ENCODE results near the gene SZT2. TPM values are rescaled to one million over a fixed set of nuclear protein-coding genes. Genes with fewer than 3 reads are reported as not detected.
"Not testable (repeated sequence)": the region's sequence is repeated elsewhere in the genome, so short reads cannot be mapped to it uniquely, and the experiment has no call there.

SZT2 gene
- total and polyA plus RNA-seq, 2 of the 13 experiments (the other 11 are each of a cell fraction or from before 2014, with no cell fraction given): 8.0 to 8.8 TPM

- TF ChIP-seq ZNF260 (CRISPR knock-in tag; IDR thresholded peaks at IDR 0.05; ENCODE audit: borderline replicate concordance, low read depth): no peak
Measured at GRCh38 chr1:43472087-43472462, 82.4 kb downstream of the SZT2 start (continued).

- FAIRE-seq: peak; percentile 60
- peaks cover 23% of the 10 kb centered on the region for H3K4me1 ChIP-seq (ENCODE audit: insufficient read depth, low read length)
- H3K27me3 ChIP-seq (ENCODE audit: control insufficient read depth in 1 of 2, insufficient read depth in 2 of 2, low read length in 2 of 2); H3K4me2 ChIP-seq (ENCODE audit: low read depth, low read length); H3K36me3 ChIP-seq (replicated peaks in 1 of 2; ENCODE audit: control insufficient read depth in 1 of 2, insufficient read depth in 2 of 2, low read length in 2 of 2); in situ Hi-C loops (cut with HindIII; ENCODE audit: extremely low pct_ligation_motif_present, low pct_unique_long_range_greater_than_20kb); H3K27ac ChIP-seq (ENCODE audit: extremely low read length, insufficient read depth, low read length); H3K4me3 ChIP-seq (replicated peaks in 1 of 3; ENCODE audit: insufficient read depth in 1 of 3, low read depth in 2 of 3, low read length in 3 of 3); H3K9ac ChIP-seq (ENCODE audit: insufficient read depth, low read depth, low read length); H3K79me2 ChIP-seq (ENCODE audit: insufficient read depth, low read length); POLR2A ChIA-PET; BruUV-seq (replicated peaks); H4K20me1 ChIP-seq (ENCODE audit: insufficient read depth, low read length); CTCF ChIA-PET (ENCODE audit: low intra/inter-chr PET ratio, low total read pairs); intact Hi-C loops (cut with micrococcal nuclease; ENCODE audit: unreplicated experiment); H2AFZ ChIP-seq (ENCODE audit: low read length); H3K9me3 ChIP-seq (ENCODE audit: low read length); TF ChIP-seq ATF7, CREB1 (CRISPR knock-in tag; IDR thresholded peaks at IDR 0.05): not testable (repeated sequence)
- peak; percentile 63 for TF ChIP-seq BCL6 (CRISPR knock-in tag; IDR thresholded peaks at IDR 0.05)
- TF ChIP-seq ATF7 (IDR thresholded peaks at IDR 0.05): peak; percentile 94
- peak; percentile 68 for TF ChIP-seq RARA (CRISPR knock-in tag; IDR thresholded peaks at IDR 0.05)
- TF ChIP-seq CREB1 (IDR thresholded peaks at IDR 0.05): peak; percentile 69
- peak; percentile 59 for TF ChIP-seq ELF1 (CRISPR knock-in tag; IDR thresholded peaks at IDR 0.05)
- peak; percentile 66 for TF ChIP-seq FOSL2 (CRISPR knock-in tag; IDR thresholded peaks at IDR 0.05)
- TF ChIP-seq ELF3 (CRISPR knock-in tag; IDR thresholded peaks at IDR 0.05): peak; percentile 43; the same call in 1 of the 2 replicates
- peak; percentile 67; the same call in 1 of the 2 replicates for TF ChIP-seq ATF3 (CRISPR knock-in tag; IDR thresholded peaks at IDR 0.05)
- peak; percentile 62 for TF ChIP-seq TEAD3 (CRISPR knock-in tag; optimal IDR thresholded peaks at IDR 0.05; ENCODE audit: borderline replicate concordance)
- WGBS (ENCODE audit: low lambda C conversion rate): 54% methylated on average over 5 of the region's 6 CpGs
- peak; percentile 23; the same call in 1 of the 3 replicates for ATAC-seq
- DNase-seq (ENCODE audit: low spot score): peak; percentile 49
Measured at GRCh38 chr1:43472463-43473151, 82.9 kb downstream of the SZT2 start.
